ENCODE results near the gene NAGK.
"Not testable (repeated sequence)": the region's sequence is repeated elsewhere in the genome, so short reads cannot be mapped to it uniquely, and the experiment has no call there.

- TF ChIP-seq CTCF (conservative IDR thresholded peaks at IDR 0.05 in 1 of 2, IDR thresholded peaks at IDR 0.05 in 1 of 2; ENCODE audit: low read depth in 1 of 2, low read length in 2 of 2); EZH2 (IDR thresholded peaks at IDR 0.05; ENCODE audit: low read length, missing control alignments): not testable (repeated sequence)
These were observed 15.4 kb downstream of the NAGK start for GRCh38 chr2:71083752-71084312.

All from fibroblast of lung (primary cell).